HepG2 (cell line): Measurements from ENCODE around the gene RMDN2. TPM values are rescaled to one million over a fixed set of nuclear protein-coding genes. Genes with fewer than 3 reads are reported as not detected.

Experiments used
- ATAC-seq: fragments of 200-7000 bp; cut with Tn5 transposase; 3 replicates; pipeline ENCODE4 v1.9.1; 2020; ENCODE audit warnings: mild to moderate bottlenecking, moderate library complexity
- BruUV-seq: library from RNA; stranded (reverse); fragments of 400-500 nt; replicated peaks from 2 replicates; lab custom pipeline; 2021; lab: Mats Ljungman, UMichigan
- CTCF ChIA-PET: fragments of 300-600 bp; formaldehyde crosslinking; extraction: SDS; loops from one replicate; lab custom pipeline; 2021; ENCODE audit warnings: low total read pairs, inconsistent platforms, low intra/inter-chr PET ratio; lab: Yijun Ruan, JAX
- POLR2A ChIA-PET: fragments of 350-600 bp; sonication (Branson Sonifier 250); formaldehyde crosslinking; loops from one replicate; lab custom pipeline; 2020; ENCODE audit warnings: antibody characterized with exemption, inconsistent platforms; lab: Yijun Ruan, JAX
- DNase-seq: peaks from one replicate; pipeline ENCODE4 v3.0.0-alpha.2; 2015; ENCODE audit warnings: low spot score
- FAIRE-seq: peaks from 3 replicates; lab custom pipeline; 2011; peaks lifted over from hg19 to GRCh38; lab: Jason Lieb, UNC
- H2AFZ ChIP-seq: one replicate; pipeline ENCODE4 v1.6.1; 2011; ENCODE audit warnings: low read length, inconsistent platforms
- H3K27ac ChIP-seq: fragments of 300-600 bp; 3 replicates; pipeline ENCODE4 v1.8.0; 2011; ENCODE audit warnings: mixed run types, mild to moderate bottlenecking, mixed read lengths, low read length, inconsistent platforms; ENCODE audit not compliant: insufficient read depth; ENCODE audit errors: extremely low read length
- H3K27me3 ChIP-seq, 2 experiments: fragments of 200-600 bp in 1 of 2; 2 replicates in 1 of 2; 3 replicates in 1 of 2; pipeline versions ENCODE4 v1.6.0 to v1.8.0; 2011; ENCODE audit warnings: low read length in 2 of 2, mild to moderate bottlenecking in 2 of 2, moderate library complexity in 2 of 2, inconsistent platforms in 1 of 2; ENCODE audit not compliant: insufficient read depth in 2 of 2, control insufficient read depth in 1 of 2
- H3K36me3 ChIP-seq, 2 experiments: fragments of 200-600 bp in 1 of 2; replicated peaks in 1 of 2; 2 replicates in 1 of 2; 3 replicates in 1 of 2; pipeline versions ENCODE4 v1.5.1 to v1.8.0; 2011; ENCODE audit warnings: low read length in 2 of 2, inconsistent platforms in 1 of 2; ENCODE audit not compliant: insufficient read depth in 2 of 2, control insufficient read depth in 1 of 2
- H3K4me1 ChIP-seq: 2 replicates; pipeline ENCODE4 v1.5.1; 2012; ENCODE audit warnings: low read length, inconsistent platforms; ENCODE audit not compliant: insufficient read depth
- H3K4me2 ChIP-seq: 2 replicates; pipeline ENCODE4 v1.6.0; 2011; ENCODE audit warnings: low read depth, low read length, inconsistent platforms
- H3K4me3 ChIP-seq, 3 experiments: fragments of 200-600 bp in 1 of 3; sonication (generic), shearing (Covaris generic) in 1 of 3; replicated peaks in 1 of 3; 2 replicates each; pipeline ENCODE4 v1.5.1; 2011 to 2016; ENCODE audit warnings: low read length in 3 of 3, inconsistent platforms in 2 of 3, low read depth in 2 of 3, mild to moderate bottlenecking in 2 of 3, control low read depth in 1 of 3, mixed read lengths in 1 of 3; ENCODE audit not compliant: insufficient read depth in 1 of 3
- H3K79me2 ChIP-seq: one replicate; pipeline ENCODE4 v1.6.1; 2011; ENCODE audit warnings: low read length, inconsistent platforms; ENCODE audit not compliant: insufficient read depth
- H3K9ac ChIP-seq: 2 replicates; pipeline ENCODE4 v1.6.0; 2011; ENCODE audit warnings: mild to moderate bottlenecking, low read depth, low read length, inconsistent platforms; ENCODE audit not compliant: insufficient read depth
- H3K9me3 ChIP-seq: 2 replicates; pipeline ENCODE4 v1.5.1; 2012; ENCODE audit warnings: mild to moderate bottlenecking, low read length
- H4K20me1 ChIP-seq: 2 replicates; pipeline ENCODE4 v1.6.0; 2011; ENCODE audit warnings: inconsistent platforms, mild to moderate bottlenecking, low read length, moderate library complexity; ENCODE audit not compliant: insufficient read depth
- ATF7-NPFF ChIP-seq: sonication (generic); formaldehyde crosslinking; IDR thresholded peaks from 2 replicates; pipeline ENCODE4 v1.8.1; 2023; ENCODE audit warnings: mild to moderate bottlenecking, low read depth, missing genetic modification reagents, moderate library complexity
- HINFP ChIP-seq: sonication (generic); formaldehyde crosslinking; IDR thresholded peaks from 2 replicates; pipeline ENCODE4 v1.4.0; 2020; ENCODE audit warnings: low read depth, mild to moderate bottlenecking, missing genetic modification reagents
- MEIS2 ChIP-seq: sonication (generic); formaldehyde crosslinking; IDR thresholded peaks from 2 replicates; pipeline ENCODE4 v1.9.0; 2021; ENCODE audit warnings: mild to moderate bottlenecking, missing genetic modification reagents
- NCOA1 ChIP-seq: sonication (generic); formaldehyde crosslinking; IDR thresholded peaks from 2 replicates; pipeline ENCODE4 v1.9.0; 2021; ENCODE audit warnings: missing genetic modification reagents
- SRF ChIP-seq: IDR thresholded peaks from 2 replicates; pipeline ENCODE4 v1.6.1; 2011; ENCODE audit warnings: mild to moderate bottlenecking, low read depth, low read length, moderate library complexity
- ZNF281 ChIP-seq: sonication (generic); formaldehyde crosslinking; IDR thresholded peaks from 2 replicates; pipeline ENCODE4 v1.4.0; 2020; ENCODE audit warnings: missing genetic modification reagents, borderline replicate concordance
- ZNF407 ChIP-seq: sonication (generic); formaldehyde crosslinking; IDR thresholded peaks from one replicate; pipeline ENCODE4 v1.5.1; 2020; ENCODE audit warnings: mild to moderate bottlenecking, missing genetic modification reagents; ENCODE audit errors: not compliant biosample characterization
- ZNF572 ChIP-seq: sonication (generic); formaldehyde crosslinking; IDR thresholded peaks from 2 replicates; pipeline ENCODE4 v1.5.1; 2020; ENCODE audit warnings: mild to moderate bottlenecking, missing genetic modification reagents
- ZNF766 ChIP-seq: sonication (generic); formaldehyde crosslinking; IDR thresholded peaks from 2 replicates; pipeline ENCODE4 v1.5.0; 2020; ENCODE audit warnings: missing genetic modification reagents, borderline replicate concordance
- ZNF850 ChIP-seq: sonication (generic); formaldehyde crosslinking; conservative IDR thresholded peaks from 2 replicates; pipeline ENCODE4 v1.9.0; 2021; ENCODE audit warnings: mild to moderate bottlenecking, missing genetic modification reagents
- WGBS: methylation state at CpG from one replicate; pipeline ENCODE4 v1.1.6; 2017; ENCODE audit warnings: low lambda C conversion rate; 5-methylcytosine and 5-hydroxymethylcytosine counted together
- in situ Hi-C: cut with HindIII; loops from 2 replicates; pipeline ENCODE4 v1.10.0; 2017; ENCODE audit warnings: low pct_unique_long_range_greater_than_20kb; ENCODE audit not compliant: extremely low pct_ligation_motif_present
- intact Hi-C: fragments of 100-400 bp; cut with micrococcal nuclease; formaldehyde crosslinking; loops from one replicate; pipeline ENCODE4 v1.10.0; 2022; ENCODE audit not compliant: unreplicated experiment
- polyA plus RNA-seq, 8 experiments: library from polyadenylated mRNA; depleted of rRNA in 3 of 8; stranded (reverse) in 7 of 8; unstranded in 1 of 8; fragments of >200 nt; fragmentation: Illumina TruSeq in 4 of 8; extraction: Trizol in 4 of 8; gene quantifications; 2 replicates each; pipeline versions ENCODE4 v1.2.1 to v1.2.3, GENCODE V29; 2011 to 2016; ENCODE audit warnings: low read depth in 4 of 8, missing spikeins in 1 of 8, mixed read lengths in 1 of 8; ENCODE audit not compliant: insufficient read depth in 1 of 8
- total RNA-seq, 5 experiments: library from RNA; depleted of rRNA; stranded (reverse); fragments of >200 nt; fragmentation: Illumina TruSeq; extraction: Trizol; gene quantifications; 2 replicates each; pipeline ENCODE4 v1.2.3, GENCODE V29; 2016; ENCODE audit warnings: low read depth in 1 of 5

The RMDN2 gene
- total and polyA plus RNA-seq, 2 of the 13 experiments (the other 11 are each of a cell fraction or from before 2014, with no cell fraction given), result 2.3 to 8.9 TPM

GRCh38 chr2:38037757-38038621 lies 112.9 kb downstream of the RMDN2 start:
- FAIRE-seq (no peak), DNase-seq (no peak), ATAC-seq (peak; percentile 94)
- ChIA-PET CTCF (no interaction called here), POLR2A (no interaction called here)
- H3K79me2 ChIP-seq, result no peaks in the 10 kb centered on the region
- peaks cover 8 to 35% of the 10 kb centered on the region in 2 experiments; a peak in 4 of 5 replicates for H3K27me3 ChIP-seq
- no peaks in the 10 kb centered on the region for H3K36me3 ChIP-seq
- H2AFZ ChIP-seq, result peak overlapping the region; percentile 69
- peak overlapping the region; percentile 69 for H3K4me2 ChIP-seq
- no peak overlapping the region for H3K27ac ChIP-seq
- H3K4me1 ChIP-seq, result peaks cover 13% of the 10 kb centered on the region; the same call in 1 of the 2 replicates
- no peak overlapping the region for H3K9ac ChIP-seq
- 16% methylated on average over 38 of the region's 38 CpGs for WGBS
- no TSS peak for BruUV-seq
- in situ Hi-C loops, result no loop called here
- no peaks in the 10 kb centered on the region for H4K20me1 ChIP-seq
- no peaks in the 10 kb centered on the region for H3K9me3 ChIP-seq
- intact Hi-C loops, result no loop called here
- H3K4me3 ChIP-seq, result peak overlapping the region; percentile 21 to 42 (median 35); a peak in 3 of 6 replicates
- TF ChIP-seq ZNF407, result no peak
- peak; percentile 55; the same call in 1 of the 2 replicates for TF ChIP-seq HINFP
- 0 out of 2 replicates have a peak, but pooled peaks have one; percentile 17 for TF ChIP-seq ZNF766 (CRISPR knock-in tag)
- peak; percentile 73; the same call in 1 of the 2 replicates for TF ChIP-seq ZNF572 (CRISPR knock-in tag)
- no peak for TF ChIP-seq SRF
- no peak for TF ChIP-seq NCOA1
- TF ChIP-seq ZNF850 (CRISPR knock-in tag), result no peak
- TF ChIP-seq ZNF281 (CRISPR knock-in tag), result no peak
- no peak for TF ChIP-seq MEIS2 (CRISPR knock-in tag)
- TF ChIP-seq ATF7-NPFF (CRISPR knock-in tag), result no peak
